ENCODE results near the gene FBXW9. TPM values are rescaled to one million over a fixed set of nuclear protein-coding genes. Genes with fewer than 3 reads are reported as not detected.

The FBXW9 gene
- total and polyA plus RNA-seq, 10 donors: 1.7 to 7.4 (median 4.3) TPM

GRCh38 chr19:12721656-12722565 lies 25.5 kb upstream of the FBXW9 start:
- peak overlapping the region; percentile 80 to 94 (median 90) for H3K27ac ChIP-seq
- peak overlapping the region; percentile 48 to 91 (median 70) for H3K4me3 ChIP-seq
- no peaks in the 10 kb centered on the region for H3K27me3 ChIP-seq (replicated peaks in 1 of 7)
- peaks cover 22 to 67% (median 47%) of the 10 kb centered on the region in 6 donors for H3K4me1 ChIP-seq
- intact Hi-C loops (cut with DNase I; ENCODE audit: low total_unique reads): no loop called here
- TF ChIP-seq POLR2AphosphoS5 (IDR thresholded peaks at IDR 0.05) (no peak), POLR2A (IDR thresholded peaks at IDR 0.05) (no peak), CTCF (IDR thresholded peaks at IDR 0.05 in 8 of 11, conservative IDR thresholded peaks at IDR 0.05 in 3 of 11) (no peak)
- H3K9me3 ChIP-seq: no peaks in the 10 kb centered on the region
- WGBS, 5 donors: 1 to 3% (median 1%) methylated on average over 26 to 65 of the region's 65 CpGs
- peaks cover 0 to 29% (median 18%) of the 10 kb centered on the region in 6 donors for H3K36me3 ChIP-seq
- peak; percentile 90 for DNase-seq

GRCh38 chr19:12720851-12721655 lies 24.6 kb upstream of the FBXW9 start:
- intact Hi-C loops (cut with DNase I; ENCODE audit: low total_unique reads): no loop called here
- peak overlapping the region; percentile 48 to 91 (median 70) for H3K4me3 ChIP-seq
- peaks cover 0 to 38% (median 20%) of the 10 kb centered on the region in 6 donors for H3K36me3 ChIP-seq
- H3K27ac ChIP-seq: peak overlapping the region; percentile 80 to 94 (median 90)
- DNase-seq: no peak
- no peaks in the 10 kb centered on the region for H3K27me3 ChIP-seq (replicated peaks in 1 of 7)
- WGBS, 5 donors: 1 to 33% (median 15%) methylated on average over 15 to 59 of the region's 59 CpGs
- H3K9me3 ChIP-seq: no peaks in the 10 kb centered on the region
- H3K4me1 ChIP-seq: peaks cover 22 to 71% (median 47%) of the 10 kb centered on the region in 6 donors
- TF ChIP-seq POLR2AphosphoS5 (IDR thresholded peaks at IDR 0.05) (peak in 2 of 3 donors; percentile 28 to 49), POLR2A (IDR thresholded peaks at IDR 0.05) (no peak)

GRCh38 chr19:12720296-12720695 lies 23.9 kb upstream of the FBXW9 start:
- no peak for DNase-seq
- WGBS, 5 donors: 84 to 94% (median 88%) methylated on average over 9 to 10 of the region's 10 CpGs
- no peaks in the 10 kb centered on the region for H3K27me3 ChIP-seq (replicated peaks in 1 of 7)
- no peaks in the 10 kb centered on the region for H3K9me3 ChIP-seq
- intact Hi-C loops (cut with DNase I; ENCODE audit: low total_unique reads): no loop called here
- H3K4me3 ChIP-seq: peak overlapping the region in 5 of 8 donors; percentile 58 to 91 (median 72)
- H3K27ac ChIP-seq: peak overlapping the region in 5 of 8 donors; percentile 89 to 94 (median 93)
- H3K4me1 ChIP-seq: peaks cover 22 to 71% (median 47%) of the 10 kb centered on the region in 6 donors
- H3K36me3 ChIP-seq: peaks cover 2 to 45% (median 26%) of the 10 kb centered on the region in 6 donors
- no peak for TF ChIP-seq CTCF (IDR thresholded peaks at IDR 0.05 in 8 of 11, conservative IDR thresholded peaks at IDR 0.05 in 3 of 11)
- TF ChIP-seq POLR2A (IDR thresholded peaks at IDR 0.05): no peak

- intact Hi-C loops (cut with DNase I; ENCODE audit: low total_unique reads): loop anchor here (5.0 kb wide), 1 partner anchor 41 kb away; no protein-coding TSS in a partner anchor
- WGBS, 5 donors: 94 to 100% (median 98%) methylated on average over 3 of the region's 3 CpGs
- H3K4me1 ChIP-seq: peaks cover 8 to 40% (median 16%) of the 10 kb centered on the region in 6 donors
Observed at GRCh38 chr19:12715929-12716328, 19.5 kb upstream of the FBXW9 start.

More at GRCh38 chr19:12715929-12716328, 19.5 kb upstream of the FBXW9 start:
- no peak for TF ChIP-seq POLR2A (IDR thresholded peaks at IDR 0.05)
- TF ChIP-seq POLR2AphosphoS5 (IDR thresholded peaks at IDR 0.05): no peak
- TF ChIP-seq CTCF (IDR thresholded peaks at IDR 0.05 in 8 of 11, conservative IDR thresholded peaks at IDR 0.05 in 3 of 11): no peak
- no peak overlapping the region for H3K27ac ChIP-seq
- H3K27me3 ChIP-seq (replicated peaks in 1 of 7): no peaks in the 10 kb centered on the region
- no peak for DNase-seq
- H3K9me3 ChIP-seq: no peaks in the 10 kb centered on the region
- H3K36me3 ChIP-seq: peaks cover 4 to 86% (median 65%) of the 10 kb centered on the region in 6 donors
- H3K4me3 ChIP-seq: no peak overlapping the region
